Gastroesophageal sphincter (tissue), 4 donors: Measurements from ENCODE around the gene SYCP2L. TPM values are rescaled to one million over a fixed set of nuclear protein-coding genes. Genes with fewer than 3 reads are reported as not detected.

ENCODE experiments used
- ATAC-seq: fragments of 150-250 bp; one replicate; pipeline ENCODE4 v1.9.1; 2016; ENCODE audit warnings: mild to moderate bottlenecking, moderate library complexity
- H3K27ac ChIP-seq, 4 donors: fragments of 200-600 bp; sonication (generic) in 3 of 4; 1 replicate in 3 of 4; 2 replicates in 1 of 4; pipeline ENCODE4 v1.5.1; 2016 to 2019
- H3K27me3 ChIP-seq: fragments of 200-600 bp; sonication (generic); one replicate; pipeline ENCODE4 v1.5.1; 2019
- H3K36me3 ChIP-seq, 2 donors: fragments of 200-600 bp; sonication (generic); one replicate each; pipeline ENCODE4 v1.5.1; 2019; ENCODE audit warnings: control low read depth in 1 of 2
- H3K4me1 ChIP-seq, 3 donors: fragments of 200-600 bp; sonication (generic); 1 replicate in 2 of 3; 2 replicates in 1 of 3; pipeline ENCODE4 v1.5.1; 2016 to 2019; ENCODE audit warnings: control low read depth in 2 of 3
- H3K4me3 ChIP-seq, 2 donors: fragments of 200-600 bp; sonication (generic); one replicate each; pipeline ENCODE4 v1.5.1; 2019; ENCODE audit warnings: mild to moderate bottlenecking in 1 of 2, moderate library complexity in 1 of 2
- H3K9me3 ChIP-seq, 3 donors: fragments of 200-600 bp; sonication (generic); one replicate each; pipeline ENCODE4 v1.5.1; 2017 to 2019; ENCODE audit warnings: control low read depth in 2 of 3
- CTCF ChIP-seq, 4 experiments: fragments of 200-600 bp in 2 of 4; fragments of 450-650 bp in 2 of 4; sonication (generic) in 1 of 4; IDR thresholded peaks; one replicate each; pipeline ENCODE4 v1.5.1; 2017 to 2019; ENCODE audit warnings: antibody characterized with exemption in 4 of 4, mild to moderate bottlenecking in 2 of 4, moderate library complexity in 2 of 4
- EP300 ChIP-seq: sonication (generic); formaldehyde crosslinking; IDR thresholded peaks from one replicate; pipeline ENCODE4 v1.6.1; 2017; ENCODE audit warnings: antibody characterized with exemption, mild to moderate bottlenecking
- POLR2A ChIP-seq, 2 donors: fragments of 450-650 bp; IDR thresholded peaks; one replicate each; pipeline ENCODE4 v1.6.1; 2017; ENCODE audit warnings: antibody characterized with exemption in 2 of 2, mild to moderate bottlenecking in 2 of 2, moderate library complexity in 1 of 2
- POLR2AphosphoS5 ChIP-seq: sonication (generic); formaldehyde crosslinking; IDR thresholded peaks from one replicate; pipeline ENCODE4 v1.6.1; 2017; ENCODE audit warnings: antibody characterized with exemption
- WGBS, 2 donors: methylation state at CpG; one replicate each; pipeline ENCODE4 v1.1.5; 2018; ENCODE audit warnings: low coverage in 1 of 2; 5-methylcytosine and 5-hydroxymethylcytosine counted together
- total RNA-seq, 4 donors: library from RNA; depleted of rRNA; stranded (reverse); fragments of >200 nt; gene quantifications; one replicate each; pipeline ENCODE4 v1.1.0, GENCODE V29; 2016

Gene SYCP2L
- total RNA-seq, 4 donors from 2014 or later, result 0.40 to 5.7 (median 1.6) TPM

DNA sequence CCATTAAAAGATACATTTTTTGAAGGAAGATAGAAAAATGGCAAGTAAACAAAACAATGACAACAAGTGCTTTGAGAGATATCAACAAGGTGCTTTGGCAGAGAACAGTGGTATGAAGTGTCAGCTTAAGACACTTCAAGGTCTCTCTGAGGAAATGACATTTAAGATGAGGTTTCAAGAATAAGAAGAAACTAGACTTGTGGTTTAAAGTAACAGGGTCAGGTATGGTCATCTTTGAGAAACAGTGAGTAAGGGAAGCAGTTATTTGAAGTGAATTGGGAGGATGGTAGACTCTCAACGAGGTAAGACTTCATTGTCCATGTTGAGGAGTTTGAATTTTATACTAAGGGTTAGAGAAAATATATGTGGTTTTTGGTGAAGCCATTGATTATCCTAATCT is 77.8 kb downstream of the SYCP2L start:
- Histone ChIP-seq H3K27me3 (no peaks in the 10 kb centered on the region), H3K27ac (no peak overlapping the region), H3K4me1 (no peaks in the 10 kb centered on the region), H3K9me3 (peaks cover 0 to 20% (median 0%) of the 10 kb centered on the region in 3 donors), H3K36me3 (no peaks in the 10 kb centered on the region), H3K4me3 (no peak overlapping the region)
- TF ChIP-seq EP300 (no peak), POLR2AphosphoS5 (no peak), POLR2A (IDR thresholded peaks at IDR 0.05) (no peak), CTCF (IDR thresholded peaks at IDR 0.05) (no peak)
- 73 to 82% methylated on average over 1 of the region's 1 CpG for whole genome bisulfite sequencing, 2 donors
- ATAC-seq, result no peak

GRCh38 chr6:10968776-10969175 is 81.9 kb downstream of the SYCP2L start:
- no peak for ATAC-seq
- no peaks in the 10 kb centered on the region for H3K27me3 ChIP-seq
- peaks cover 0 to 20% (median 0%) of the 10 kb centered on the region in 3 donors for H3K9me3 ChIP-seq
- no peaks in the 10 kb centered on the region for H3K4me1 ChIP-seq
- 69 to 82% methylated on average over 2 of the region's 2 CpGs for WGBS, 2 donors
- no peak overlapping the region for H3K4me3 ChIP-seq
- H3K36me3 ChIP-seq, result no peaks in the 10 kb centered on the region
- no peak overlapping the region for H3K27ac ChIP-seq
- TF ChIP-seq CTCF (IDR thresholded peaks at IDR 0.05) (no peak), POLR2A (IDR thresholded peaks at IDR 0.05) (no peak)

DNA sequence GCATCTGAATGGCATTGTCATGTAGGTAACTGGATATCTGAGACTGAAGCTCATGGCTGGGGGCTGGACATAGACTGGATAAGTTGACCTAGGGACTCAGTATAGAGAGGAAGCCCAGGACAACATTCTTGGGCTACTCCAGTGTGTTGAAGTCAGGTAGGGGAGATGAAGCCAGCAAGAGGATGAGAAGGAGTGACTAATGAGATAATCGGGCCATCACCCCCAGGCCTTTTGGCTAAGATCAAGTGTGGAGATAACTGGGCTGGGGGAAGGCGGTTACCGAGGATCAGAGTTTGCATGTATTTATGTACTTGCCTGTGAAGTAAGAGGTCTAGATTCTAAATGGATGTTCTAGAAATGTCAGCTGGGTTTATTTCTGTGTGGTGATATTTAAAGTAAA is 83.9 kb downstream of the SYCP2L start:
- no peak for ATAC-seq
- Histone ChIP-seq H3K27me3 (no peaks in the 10 kb centered on the region), H3K27ac (no peak overlapping the region), H3K36me3 (no peaks in the 10 kb centered on the region), H3K4me1 (no peaks in the 10 kb centered on the region), H3K4me3 (no peak overlapping the region), H3K9me3 (peaks cover 0 to 19% (median 0%) of the 10 kb centered on the region in 3 donors)
- 67 to 100% methylated on average over 1 to 3 of the region's 3 CpGs for WGBS, 2 donors
- TF ChIP-seq POLR2A (IDR thresholded peaks at IDR 0.05) (no peak), POLR2AphosphoS5 (no peak), CTCF (IDR thresholded peaks at IDR 0.05) (no peak), EP300 (no peak)

DNA sequence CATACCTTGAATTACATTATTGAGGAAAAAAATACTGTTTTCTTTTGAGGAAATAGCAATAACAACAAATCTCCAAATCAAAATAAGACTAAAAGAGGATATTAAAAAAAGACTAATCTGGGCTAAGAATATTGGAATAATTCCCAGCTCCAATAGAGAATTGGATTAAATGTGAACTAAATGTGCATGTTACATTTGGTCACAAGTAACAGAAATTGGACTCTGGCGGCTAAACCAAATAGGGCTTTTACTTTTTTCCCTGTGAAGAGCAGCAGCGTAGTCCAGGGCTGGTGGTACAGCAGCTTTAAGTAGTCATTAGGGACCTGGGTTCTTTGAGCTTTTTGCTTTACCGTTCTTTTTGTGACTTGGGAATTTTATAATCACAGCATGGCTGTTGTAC is 85.3 kb downstream of the SYCP2L start:
- no peaks in the 10 kb centered on the region for H3K4me1 ChIP-seq
- WGBS, 2 donors, result 76 to 77% methylated on average over 3 of the region's 3 CpGs
- ATAC-seq, result no peak
- no peak overlapping the region for H3K27ac ChIP-seq
- TF ChIP-seq POLR2A (IDR thresholded peaks at IDR 0.05) (no peak), CTCF (IDR thresholded peaks at IDR 0.05) (no peak), EP300 (no peak), POLR2AphosphoS5 (no peak)
- H3K9me3 ChIP-seq, result peaks cover 0 to 8% (median 0%) of the 10 kb centered on the region in 3 donors
- H3K4me3 ChIP-seq, result no peak overlapping the region
- no peaks in the 10 kb centered on the region for H3K36me3 ChIP-seq
- H3K27me3 ChIP-seq, result no peaks in the 10 kb centered on the region

DNA sequence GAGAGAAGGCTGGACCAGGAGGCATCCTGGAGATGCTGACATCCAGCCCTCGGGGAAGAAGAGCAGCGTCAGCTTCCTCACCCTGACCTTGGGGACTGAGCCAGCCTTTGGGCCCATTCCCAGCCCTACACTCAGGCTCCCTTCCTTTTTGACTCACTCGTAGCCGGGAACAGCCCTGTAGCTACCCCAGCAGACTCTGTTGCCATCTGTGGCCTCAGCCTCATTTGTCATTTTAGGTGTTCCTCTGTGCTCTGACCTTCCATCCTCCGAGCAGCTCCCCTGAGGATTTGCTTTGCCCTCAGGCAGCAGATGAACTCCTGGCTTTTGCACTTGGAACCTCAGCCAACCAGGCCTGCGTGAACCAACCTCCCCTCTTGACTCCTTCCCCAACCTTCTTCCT is 89.7 kb downstream of the SYCP2L start:
- Histone ChIP-seq H3K9me3 (no peaks in the 10 kb centered on the region), H3K36me3 (no peaks in the 10 kb centered on the region), H3K27ac (no peak overlapping the region), H3K4me1 (no peaks in the 10 kb centered on the region), H3K27me3 (no peaks in the 10 kb centered on the region), H3K4me3 (no peak overlapping the region)
- TF ChIP-seq POLR2A (IDR thresholded peaks at IDR 0.05), result no peak
- TF ChIP-seq CTCF (IDR thresholded peaks at IDR 0.05), result no peak
- no peak for TF ChIP-seq POLR2AphosphoS5
- TF ChIP-seq EP300, result no peak
- WGBS, 2 donors, result 65 to 100% methylated on average over 1 to 6 of the region's 6 CpGs
- no peak for ATAC-seq
